NOMO-1 treated with dmso at 0.1 percent for 144 hours (cell line): ENCODE data around the gene PTPRN2.

Experiments
- DNase-seq: peaks from one replicate; lab custom pipeline; 2025; ENCODE audit not compliant: unreplicated experiment; lab: John Stamatoyannopoulos, UW

PTPRN2 gene

DNA sequence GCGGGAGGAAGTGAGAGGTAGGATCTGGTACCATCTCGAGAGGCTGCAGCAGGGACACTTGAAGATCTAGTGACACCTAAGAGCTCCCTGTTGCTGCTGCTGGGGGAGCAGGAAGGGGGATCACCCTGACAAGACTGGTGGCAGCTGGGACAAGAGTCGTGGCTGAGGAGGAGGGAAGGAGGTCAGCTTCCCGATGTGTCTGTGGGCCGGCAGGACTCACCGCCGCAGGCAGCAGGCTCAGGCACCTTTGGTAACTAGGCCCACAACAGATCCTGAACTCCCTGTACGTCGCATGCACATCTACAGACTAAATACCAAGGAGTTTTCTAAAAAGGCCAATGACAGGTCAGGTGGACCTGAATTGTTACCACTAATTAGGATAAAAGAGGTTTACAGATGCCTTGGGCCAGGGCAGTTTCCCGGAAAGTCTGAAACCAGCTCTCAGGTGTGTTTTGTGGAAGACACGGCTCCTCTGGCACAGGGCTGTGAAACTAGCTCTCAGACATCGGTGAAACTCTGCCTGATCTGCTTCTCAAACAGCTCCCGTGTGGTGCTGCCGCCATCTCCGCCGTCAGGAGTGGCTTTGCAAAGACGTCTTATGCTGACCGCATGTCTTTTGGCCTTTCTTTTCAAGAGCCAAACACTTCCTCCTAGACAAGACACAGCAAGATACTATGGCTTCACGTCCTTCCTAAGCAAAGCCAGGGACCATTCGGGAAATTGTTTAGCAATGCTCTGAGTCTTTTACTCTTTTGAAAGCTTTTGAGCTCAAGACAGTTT lies 609.7 kb downstream of the PTPRN2 start:
- DNase-seq, result no peak

DNA sequence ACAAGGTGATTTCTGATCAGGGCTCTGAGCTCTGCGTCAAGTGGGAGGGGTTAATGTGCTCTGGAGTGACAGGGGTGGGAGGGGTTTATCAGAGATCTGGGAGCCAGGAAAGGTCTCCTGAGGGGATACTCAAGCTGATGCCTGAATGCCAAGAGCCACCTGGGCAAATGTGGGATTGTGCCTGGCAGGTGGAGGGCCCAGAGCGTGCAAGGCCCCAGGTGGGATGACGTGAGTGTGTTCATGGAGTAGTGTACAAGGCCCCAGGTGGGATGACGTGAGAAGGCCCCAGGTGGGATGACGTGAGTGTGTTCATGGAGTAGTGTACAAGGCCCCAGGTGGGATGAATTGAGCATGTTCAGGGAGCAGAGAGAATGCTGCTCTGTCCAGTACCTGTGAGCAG lies 610.3 kb downstream of the PTPRN2 start:
- DNase-seq, result no peak

DNA sequence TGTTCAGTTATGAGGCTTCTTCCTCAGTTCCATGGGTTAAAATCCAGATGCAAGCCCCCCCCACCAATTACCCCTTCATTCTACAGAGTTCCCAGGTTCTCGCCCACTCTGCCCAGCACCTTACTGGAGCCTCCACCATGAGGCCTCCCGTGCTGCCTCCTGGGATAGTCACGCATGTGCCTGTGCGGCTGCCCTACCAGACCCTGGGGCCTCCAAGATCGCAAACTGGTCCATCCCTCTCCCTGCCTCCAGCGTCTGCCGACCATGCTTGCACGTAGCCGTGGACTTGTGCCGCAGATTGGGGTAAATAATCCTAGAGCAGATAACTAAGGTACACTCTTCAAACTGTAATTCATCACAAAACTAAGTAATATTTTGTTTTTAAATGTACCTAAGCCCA lies 611.2 kb downstream of the PTPRN2 start:
- DNase-seq, result no peak

DNA sequence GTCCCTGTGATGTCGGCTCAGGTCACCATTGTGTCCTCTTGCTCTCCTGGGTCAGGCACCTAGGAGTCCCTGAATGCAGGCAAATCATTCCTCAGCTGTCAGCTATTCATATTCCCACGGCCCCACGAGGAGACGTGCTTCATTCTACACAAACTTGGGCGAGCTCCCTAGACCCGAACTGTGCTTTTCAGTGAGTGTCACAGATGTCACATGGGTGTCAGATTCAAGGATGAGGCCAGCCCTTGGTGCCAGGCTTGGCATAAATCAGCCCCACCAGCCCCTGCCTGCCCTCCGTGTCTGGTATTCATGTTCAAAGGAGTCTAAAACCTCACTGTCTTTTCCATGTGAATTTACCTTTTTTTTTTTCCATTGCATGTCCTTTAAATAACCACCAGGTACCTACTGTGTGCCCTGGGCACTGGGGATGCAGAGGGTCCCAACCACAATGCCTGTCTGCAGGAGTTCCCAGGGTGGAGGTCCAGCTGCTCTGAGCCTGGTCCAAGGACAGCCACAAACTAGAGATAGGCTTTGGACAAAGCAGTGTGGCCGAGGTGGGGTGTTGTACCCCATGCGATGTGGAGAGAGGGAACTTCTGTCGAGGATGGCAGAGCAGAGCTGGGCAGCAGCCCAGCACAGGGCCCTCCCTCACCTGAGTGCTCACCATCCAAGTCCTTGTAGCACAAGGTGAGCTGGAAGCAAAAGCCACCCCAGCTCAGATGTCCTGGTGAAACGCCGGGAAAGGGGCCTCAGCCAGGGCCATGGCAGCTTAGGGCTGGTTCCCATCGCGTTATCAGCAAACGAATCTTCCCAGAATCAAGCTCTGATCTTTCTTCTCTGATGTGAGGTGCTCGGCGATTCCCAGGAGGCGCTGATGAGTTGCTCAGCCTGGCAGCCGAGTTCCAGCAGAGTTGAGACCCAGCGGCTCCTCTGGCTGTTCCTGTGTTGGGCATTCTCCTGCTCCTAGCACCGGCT lies 611.9 kb downstream of the PTPRN2 start:
- no peak for DNase-seq

DNA sequence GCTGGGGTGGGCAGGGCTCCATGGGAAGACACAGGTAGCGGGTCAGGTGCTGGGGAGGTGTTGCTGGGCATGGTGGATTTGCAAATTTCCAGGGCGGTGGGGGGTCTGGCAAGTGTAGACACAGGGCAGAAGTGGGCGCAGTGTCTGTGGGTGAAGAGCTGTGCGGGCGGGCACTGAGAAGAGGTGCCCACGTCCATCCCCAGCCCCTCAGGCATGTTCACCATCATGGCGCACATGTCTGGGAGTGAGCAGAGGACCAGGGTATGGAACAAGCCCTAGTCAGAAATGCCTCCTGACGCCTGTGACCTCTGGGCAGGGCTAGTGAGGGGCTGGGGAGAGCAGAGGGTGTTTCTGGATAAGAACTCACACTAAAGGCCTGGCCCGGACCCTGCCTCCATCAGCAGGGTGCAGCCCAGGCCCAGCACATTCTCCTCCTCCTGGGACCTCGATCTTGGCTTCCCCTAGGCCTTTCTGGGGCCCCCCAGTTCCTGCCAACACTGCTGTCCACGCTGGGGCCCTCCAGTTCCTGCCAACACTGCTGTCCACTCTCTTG lies 612.9 kb downstream of the PTPRN2 start:
- no peak for DNase-seq

DNA sequence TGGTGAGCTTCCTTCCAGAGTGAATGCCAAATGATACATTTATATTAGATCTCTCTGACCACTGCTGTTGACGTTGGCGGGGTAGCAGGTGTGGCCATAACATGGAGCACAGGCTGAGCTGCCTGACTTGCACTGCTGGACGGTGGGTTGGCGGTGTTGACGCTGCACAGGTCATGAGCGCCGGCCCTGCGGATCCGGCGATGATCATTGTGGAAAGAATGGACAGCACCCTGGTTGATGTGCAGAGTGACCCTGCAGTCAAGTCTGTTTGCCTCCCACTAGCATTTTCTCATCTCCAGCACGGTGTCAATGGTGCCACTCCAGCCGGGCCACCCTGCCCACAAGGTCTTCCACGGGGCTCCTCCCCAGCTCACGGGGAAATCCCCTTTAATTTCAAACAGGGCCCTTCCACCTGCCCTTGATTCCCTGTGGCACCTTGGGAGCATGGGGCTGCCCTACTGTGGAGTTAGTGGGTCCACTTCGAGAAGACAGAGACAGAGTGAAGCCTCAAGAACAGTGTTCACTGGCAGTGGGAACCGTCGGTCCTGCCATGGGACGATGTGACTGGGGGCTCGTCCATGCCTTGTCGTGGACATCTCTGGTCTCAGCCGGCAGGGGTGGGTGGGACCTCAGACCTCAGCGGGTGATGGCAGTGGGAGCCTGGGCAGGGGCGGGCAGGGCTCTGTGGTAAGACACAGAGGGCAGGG lies 613.5 kb downstream of the PTPRN2 start:
- no peak for DNase-seq

DNA sequence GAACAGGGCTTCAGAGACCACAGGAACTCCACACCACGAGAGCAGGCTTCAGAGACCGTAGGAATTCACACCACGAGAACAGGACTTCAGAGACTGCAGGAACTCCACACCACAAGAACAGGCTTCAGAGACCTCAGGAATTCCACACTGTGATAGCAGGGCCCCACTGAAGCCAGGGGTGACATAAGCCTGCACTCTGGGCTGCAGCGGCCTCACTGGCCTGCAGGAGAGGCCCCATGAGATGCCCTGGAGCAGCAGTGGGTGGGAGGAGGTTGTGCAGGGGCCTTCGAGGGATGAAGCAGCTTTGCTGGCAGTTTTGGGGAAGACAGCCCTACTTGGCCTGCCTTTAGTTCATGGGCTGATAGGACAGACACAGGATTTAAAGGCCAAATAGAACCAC lies 614.7 kb downstream of the PTPRN2 start:
- DNase-seq, result no peak

DNA sequence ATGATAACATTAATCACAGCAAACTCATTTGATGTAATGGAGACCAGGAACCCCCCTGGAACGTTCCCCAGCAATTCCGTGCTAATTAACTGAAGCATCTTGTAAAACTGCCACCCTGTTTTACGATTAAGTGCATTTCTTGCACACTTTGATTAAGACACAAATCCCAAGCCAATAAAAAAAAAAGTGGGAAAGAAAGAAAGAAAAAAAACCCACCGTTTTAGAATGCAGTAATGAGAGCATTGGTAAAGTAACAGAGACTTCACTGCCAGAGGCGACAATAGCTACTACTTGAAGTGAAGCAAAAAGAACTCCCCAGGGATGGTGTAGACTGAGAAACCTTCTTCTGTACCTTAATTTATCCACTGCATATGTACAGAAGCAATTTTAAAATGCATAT lies 616.1 kb downstream of the PTPRN2 start:
- DNase-seq, result no peak

DNA sequence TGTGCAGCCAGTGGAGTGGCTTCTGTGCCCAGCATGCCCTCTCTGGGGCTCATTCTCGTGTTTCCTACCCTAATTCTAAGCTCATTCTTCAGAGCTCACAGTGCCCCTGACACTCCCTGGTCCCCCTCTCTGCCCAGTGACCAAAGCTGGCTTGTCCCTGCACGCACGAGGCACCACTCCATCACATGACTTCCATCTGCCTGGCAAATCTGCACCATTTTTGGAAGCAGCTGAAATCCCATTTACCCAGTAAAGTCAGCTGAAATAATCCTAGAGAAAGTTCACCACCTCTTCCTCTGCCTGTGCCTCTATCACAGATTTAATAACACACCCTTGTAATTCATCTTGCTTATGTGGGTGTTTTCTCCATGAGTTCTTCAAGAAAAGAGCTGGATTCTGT lies 616.9 kb downstream of the PTPRN2 start:
- DNase-seq, result no peak

DNA sequence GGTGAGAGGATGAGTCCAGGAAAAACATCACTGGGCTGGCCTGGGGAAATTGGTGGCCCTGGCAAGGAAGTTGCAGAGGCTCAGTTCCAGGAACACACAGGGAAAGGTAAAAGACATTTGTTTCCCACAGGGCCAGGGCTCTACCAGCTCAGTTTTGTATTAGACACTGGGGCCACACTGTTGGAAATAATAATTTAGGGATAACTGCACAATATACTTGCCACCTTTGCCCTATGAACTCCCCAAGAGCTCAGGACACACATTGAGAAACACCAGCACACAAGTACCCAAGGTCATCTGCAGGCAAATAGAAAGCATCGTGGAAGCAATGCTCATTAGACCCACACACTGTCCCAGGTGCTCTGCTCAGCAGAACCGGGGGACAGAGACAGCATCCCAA lies 617.6 kb downstream of the PTPRN2 start:
- no peak for DNase-seq

DNA sequence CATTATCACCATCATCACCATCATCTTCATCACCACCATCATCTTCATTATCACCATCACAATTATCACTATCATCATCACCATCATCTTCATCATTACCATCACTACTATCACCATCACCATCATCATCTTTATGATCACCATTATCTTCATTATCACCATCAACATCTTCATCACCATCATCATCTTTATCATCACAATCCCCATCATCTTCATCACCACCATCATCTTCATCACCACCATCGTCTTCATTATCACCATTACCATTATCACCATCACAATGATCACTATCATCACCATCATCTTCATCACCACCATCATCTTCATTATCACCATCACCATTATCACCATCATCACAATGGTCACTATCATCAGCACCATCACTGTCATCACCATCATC lies 621.1 kb downstream of the PTPRN2 start:
- DNase-seq, result no peak

DNA sequence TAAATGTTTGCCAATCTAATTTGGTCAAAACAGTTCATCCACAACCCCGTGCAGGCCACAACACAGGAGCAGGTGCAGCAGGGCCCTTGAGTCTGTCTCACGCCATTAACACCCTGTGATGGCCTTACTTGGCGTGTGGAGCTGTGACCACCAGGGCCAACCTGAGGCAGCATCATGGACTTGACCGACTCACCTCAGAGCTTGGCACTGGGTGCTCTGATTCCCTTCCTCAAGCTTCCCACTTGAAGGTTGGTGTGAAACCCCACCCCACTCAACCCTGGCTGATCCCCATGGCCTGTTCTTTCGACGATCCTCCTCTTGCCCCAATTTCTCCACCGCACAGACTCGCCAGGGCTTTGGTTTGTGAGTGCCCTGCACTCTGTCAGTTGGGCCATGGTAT lies 623.1 kb downstream of the PTPRN2 start:
- DNase-seq, result no peak

DNA sequence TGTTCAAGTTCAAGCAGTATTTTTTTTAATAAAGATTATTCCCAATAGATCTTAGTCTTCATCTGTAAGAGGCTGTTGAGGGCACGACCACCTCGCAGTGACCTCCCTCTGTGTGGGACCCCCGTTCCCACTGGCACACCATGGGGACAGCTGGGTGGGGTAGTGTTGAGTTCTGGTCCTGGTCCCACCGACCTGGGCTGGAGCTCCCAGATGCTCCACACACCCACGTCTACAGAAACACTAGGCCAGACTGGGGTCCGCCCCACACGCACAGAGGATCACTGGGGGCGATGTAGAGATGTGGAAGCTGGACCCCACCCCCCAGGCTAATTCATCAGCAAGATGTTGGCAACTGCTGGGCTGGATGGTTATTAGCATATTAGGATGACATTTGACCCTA lies 623.6 kb downstream of the PTPRN2 start:
- DNase-seq, result no peak

DNA sequence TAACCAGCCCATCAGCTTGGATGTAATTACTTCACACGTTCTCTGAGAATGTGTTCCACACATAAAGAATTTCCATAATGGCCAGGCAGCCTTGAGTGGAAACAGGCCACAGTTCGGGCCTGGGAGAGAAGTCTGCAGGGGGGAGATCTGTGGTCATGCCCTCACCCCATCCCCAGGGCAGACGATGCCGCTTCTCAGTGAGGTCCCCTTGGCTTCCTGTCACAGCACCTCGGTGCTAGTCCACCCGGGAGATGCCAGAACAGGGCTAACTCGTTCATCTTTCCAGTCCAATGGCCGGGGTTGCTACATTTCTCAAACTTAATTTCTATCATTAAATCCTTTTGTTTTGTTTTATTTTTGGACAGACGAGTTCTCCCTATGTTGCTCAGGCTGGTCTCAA lies 624.1 kb downstream of the PTPRN2 start:
- DNase-seq, result no peak

DNA sequence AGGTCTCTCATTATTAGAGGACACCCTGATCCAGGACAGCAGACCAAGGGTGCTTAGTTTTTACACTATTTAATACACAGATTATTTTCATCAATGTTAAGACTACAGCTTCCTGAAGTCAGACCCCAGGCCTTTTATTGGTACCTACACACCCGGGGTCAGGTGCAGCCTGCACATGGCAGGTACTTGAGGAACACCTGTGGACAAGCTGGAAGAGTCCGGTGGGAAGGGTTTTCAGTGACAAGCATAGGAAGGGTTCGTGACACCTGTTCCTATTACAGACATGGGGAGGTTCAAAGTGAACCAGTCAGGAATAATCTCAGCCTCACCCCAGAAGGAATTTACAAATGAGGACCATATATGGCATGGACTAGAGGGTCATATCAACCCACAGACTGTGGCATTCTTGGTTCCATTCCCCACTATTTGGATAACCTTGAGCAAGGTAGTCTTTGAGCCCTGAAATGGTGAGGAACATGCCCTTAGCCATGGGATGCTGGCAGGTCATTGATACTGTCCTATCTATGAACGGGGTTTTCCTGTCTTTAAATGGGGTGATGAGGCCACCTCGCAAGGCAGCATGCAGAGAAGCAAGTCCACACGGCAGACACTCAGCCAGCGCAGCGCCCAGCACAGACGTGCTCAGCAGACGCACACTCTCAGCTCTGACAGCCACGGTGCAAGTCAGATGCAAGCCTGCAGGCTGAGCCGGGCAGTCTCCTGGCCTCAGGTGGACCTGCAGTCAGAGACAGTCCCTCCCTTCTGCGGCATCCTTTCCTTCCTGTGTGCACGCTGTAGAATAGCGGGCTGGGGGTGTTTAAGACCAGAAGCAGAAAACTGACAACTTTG lies 624.9 kb downstream of the PTPRN2 start:
- no peak for DNase-seq

DNA sequence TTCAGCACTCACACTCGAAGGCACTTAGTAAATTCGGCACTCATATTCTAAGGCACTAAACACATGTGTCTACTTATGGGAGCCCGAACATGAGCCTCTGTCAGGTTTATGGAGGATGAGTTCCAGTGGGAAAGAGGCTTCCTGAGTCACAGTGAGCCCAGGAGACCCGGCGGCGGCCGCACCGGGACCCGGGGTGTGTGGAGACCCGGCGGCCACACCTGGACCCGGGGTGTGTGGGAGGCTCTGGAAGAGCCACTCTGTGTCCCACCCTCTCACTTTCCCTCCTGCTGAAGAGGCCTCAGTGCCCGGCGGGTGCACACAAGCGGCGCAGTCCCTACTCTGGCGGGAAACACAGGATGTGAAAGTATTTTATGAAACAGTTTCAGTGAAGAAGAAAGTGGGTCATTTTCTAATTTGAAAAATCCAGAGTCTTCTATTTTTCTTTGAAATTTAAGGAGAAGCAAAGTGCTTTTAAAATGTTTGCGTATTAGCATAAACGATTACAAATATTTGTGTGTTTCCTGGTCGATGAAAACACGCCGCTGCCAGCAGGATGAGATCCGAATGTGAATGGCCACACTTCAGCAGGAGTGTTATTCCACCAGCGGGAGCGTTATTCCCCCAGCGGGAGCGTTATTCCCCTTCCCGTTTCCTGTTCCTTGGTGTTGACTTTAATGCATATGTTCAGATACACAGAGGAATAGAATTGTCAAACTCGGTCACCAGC lies 625.7 kb downstream of the PTPRN2 start:
- DNase-seq, result no peak

DNA sequence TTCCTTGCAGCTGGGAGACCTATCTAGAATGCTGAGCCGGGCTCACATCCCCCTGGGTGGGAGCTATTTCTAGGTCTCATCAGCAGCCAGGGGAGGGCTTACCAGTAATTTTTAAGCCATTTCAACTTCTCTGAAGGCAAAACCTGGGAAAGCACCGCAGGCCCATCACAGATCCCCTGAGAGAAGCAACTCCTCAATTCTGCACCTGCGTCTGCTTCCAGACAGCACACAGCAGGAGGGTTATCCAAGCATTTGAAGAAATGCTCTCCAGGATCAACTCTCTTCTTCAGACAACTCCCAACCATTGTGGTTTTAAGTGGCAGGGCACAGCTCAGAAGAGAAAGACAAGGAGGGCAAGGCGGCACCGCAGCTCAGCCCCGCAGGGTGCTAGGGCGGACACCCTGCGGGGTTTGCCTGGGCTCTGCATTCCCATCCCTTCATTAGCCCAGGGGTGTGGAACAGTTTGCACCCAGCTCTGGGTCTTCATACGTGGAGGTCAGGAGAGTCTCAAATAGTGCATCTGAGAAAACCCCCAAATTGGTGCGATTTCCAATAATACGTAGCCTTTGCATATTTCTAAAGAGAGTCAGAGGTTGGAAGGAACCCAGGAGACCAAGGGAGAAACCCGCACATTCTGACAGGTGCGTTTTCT lies 632.1 kb downstream of the PTPRN2 start:
- no peak for DNase-seq

DNA sequence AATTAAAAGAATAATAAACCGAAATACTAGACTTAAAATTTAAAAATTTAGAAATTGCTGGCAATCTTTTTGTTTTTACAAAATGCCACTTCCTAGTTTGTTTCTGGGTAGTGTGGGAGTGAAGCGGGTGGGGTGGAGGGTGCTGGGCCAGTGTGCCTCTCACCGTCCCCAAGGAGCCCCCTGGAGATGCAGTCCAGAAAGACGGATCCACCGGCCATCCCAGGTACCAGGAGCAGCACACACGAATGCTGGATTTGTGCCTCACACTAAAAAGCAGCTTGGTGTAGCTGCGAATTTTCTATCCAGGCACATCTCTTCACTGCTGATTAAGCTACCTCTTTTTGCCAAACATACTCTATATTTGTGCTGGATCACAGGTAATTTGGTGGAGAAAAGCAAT lies 632.7 kb downstream of the PTPRN2 start:
- no peak for DNase-seq
